Loucy (cell line): ENCODE data around the gene CADM2.

Experiments used
- H2AFZ ChIP-seq: fragments of 200-600 bp; sonication (generic); 2 replicates; pipeline ENCODE4 v1.6.0; 2016; ENCODE audit warnings: antibody characterized with exemption, mild to moderate bottlenecking, low read length, moderate library complexity
- H3F3A ChIP-seq: fragments of 200-600 bp; 2 replicates; pipeline ENCODE4 v1.6.0; 2016; ENCODE audit warnings: antibody characterized with exemption, low read depth, mild to moderate bottlenecking
- H3K27me3 ChIP-seq: fragments of 200-600 bp; sonication (generic); 2 replicates; pipeline ENCODE4 v1.6.1; 2014; ENCODE audit warnings: low read length, mild to moderate bottlenecking; ENCODE audit not compliant: insufficient read depth, poor library complexity, severe bottlenecking
- H3K36me3 ChIP-seq: fragments of 200-600 bp; sonication (generic); 2 replicates; pipeline ENCODE4 v1.6.1; 2016; ENCODE audit warnings: low read length; ENCODE audit not compliant: insufficient read depth
- H3K4me1 ChIP-seq: fragments of 200-600 bp; sonication (generic); 2 replicates; pipeline ENCODE4 v1.5.1; 2014; ENCODE audit warnings: low read length, mild to moderate bottlenecking; ENCODE audit not compliant: insufficient read depth, poor library complexity, severe bottlenecking
- H3K4me2 ChIP-seq: fragments of 200-600 bp; sonication (generic); 2 replicates; pipeline ENCODE4 v1.6.0; 2014; ENCODE audit warnings: antibody characterized with exemption, low read length, low read depth, mild to moderate bottlenecking; ENCODE audit not compliant: poor library complexity, severe bottlenecking
- H3K4me3 ChIP-seq: fragments of 200-600 bp; sonication (generic); 2 replicates; pipeline ENCODE4 v1.5.1; 2014; ENCODE audit warnings: low read length, mild to moderate bottlenecking, mixed read lengths; ENCODE audit not compliant: poor library complexity, severe bottlenecking
- H3K79me2 ChIP-seq: fragments of 200-600 bp; sonication (generic); 2 replicates; pipeline ENCODE4 v1.6.1; 2014; ENCODE audit warnings: low read length; ENCODE audit not compliant: insufficient read depth
- H3K9ac ChIP-seq: fragments of 200-600 bp; sonication (generic); 2 replicates; pipeline ENCODE4 v1.6.0; 2014; ENCODE audit warnings: mild to moderate bottlenecking, low read depth, low read length, moderate library complexity; ENCODE audit not compliant: poor library complexity, severe bottlenecking
- H3K9me2 ChIP-seq: fragments of 200-600 bp; sonication (generic); replicated peaks from 2 replicates; pipeline ENCODE4 v1.6.1; 2016; ENCODE audit warnings: low read depth, low read length, mixed read lengths
- H3K9me3 ChIP-seq: fragments of 200-600 bp; sonication (generic); 2 replicates; pipeline ENCODE4 v1.6.1; 2014; ENCODE audit warnings: mild to moderate bottlenecking, antibody characterized with exemption, low read length, low read depth; ENCODE audit not compliant: insufficient read depth
- H4K20me1 ChIP-seq: fragments of 200-600 bp; sonication (generic); 2 replicates; pipeline ENCODE4 v1.6.0; 2014; ENCODE audit warnings: antibody characterized with exemption, low read length, mild to moderate bottlenecking; ENCODE audit not compliant: insufficient read depth, poor library complexity, severe bottlenecking
- CTCF ChIP-seq: fragments of 200-600 bp; sonication (generic); conservative IDR thresholded peaks from 2 replicates; pipeline ENCODE4 v1.5.1; 2014; ENCODE audit warnings: mild to moderate bottlenecking, antibody characterized with exemption, low read length
- EZH2phosphoT487 ChIP-seq: fragments of 200-600 bp; IDR thresholded peaks from 2 replicates; pipeline ENCODE4 v1.6.1; 2018; ENCODE audit warnings: antibody characterized with exemption, mild to moderate bottlenecking, moderate library complexity, borderline replicate concordance

Gene CADM2

DNA sequence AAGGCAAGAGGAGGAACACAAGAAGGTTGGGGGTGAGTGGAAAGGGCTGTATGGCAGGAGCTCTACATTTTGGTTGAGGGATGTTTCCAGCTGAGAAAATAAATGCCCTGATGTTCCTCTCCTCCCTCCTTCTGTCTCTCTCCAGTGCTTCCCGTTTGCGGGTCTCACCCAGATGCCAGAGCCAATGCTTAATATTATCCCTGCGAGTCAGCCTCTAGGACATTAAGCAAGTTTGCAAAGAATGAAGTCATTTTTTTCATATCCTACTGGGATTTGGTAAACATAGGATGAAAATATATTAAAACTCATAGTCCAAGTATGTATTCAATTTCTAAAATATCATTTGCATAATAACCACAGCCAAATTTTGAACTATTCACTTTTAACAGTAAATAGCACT, 295.9 kb downstream of the CADM2 start:
- Histone ChIP-seq H3K4me1 (no peaks in the 10 kb centered on the region), H3K4me2 (no peak overlapping the region), H3K4me3 (no peak overlapping the region), H3K27me3 (no peaks in the 10 kb centered on the region), H3K79me2 (no peaks in the 10 kb centered on the region), H4K20me1 (no peaks in the 10 kb centered on the region), H3F3A (no peaks in the 10 kb centered on the region), H2AFZ (no peak overlapping the region), H3K36me3 (no peaks in the 10 kb centered on the region), H3K9me3 (no peaks in the 10 kb centered on the region), H3K9me2 (no peaks in the 10 kb centered on the region), H3K9ac (no peak overlapping the region)
- TF ChIP-seq CTCF (no peak), EZH2phosphoT487 (no peak)

DNA sequence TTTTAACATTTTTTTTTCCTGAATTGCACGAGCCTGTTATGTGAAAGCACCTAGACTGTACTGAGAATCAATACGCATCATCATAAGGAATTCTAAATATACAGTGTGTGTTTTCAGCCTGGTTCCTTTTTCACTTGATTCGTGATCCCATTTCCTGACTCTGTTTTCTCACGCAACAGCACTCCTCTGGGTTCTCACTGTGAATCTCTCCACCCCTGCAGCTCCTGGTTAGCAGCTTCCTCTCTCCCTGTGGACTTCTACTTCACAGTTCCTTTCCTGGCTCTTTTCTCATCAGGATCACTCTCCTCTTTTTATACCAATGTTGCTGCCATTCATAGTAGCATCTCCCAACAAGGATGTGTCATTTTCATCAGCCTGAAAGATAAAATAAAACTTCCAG, 297.2 kb downstream of the CADM2 start:
- H3K79me2 ChIP-seq = no peaks in the 10 kb centered on the region
- no peaks in the 10 kb centered on the region for H3F3A ChIP-seq
- no peaks in the 10 kb centered on the region for H3K9me3 ChIP-seq
- no peak overlapping the region for H3K4me3 ChIP-seq
- no peaks in the 10 kb centered on the region for H3K36me3 ChIP-seq
- H3K9ac ChIP-seq = no peak overlapping the region
- H3K4me1 ChIP-seq = no peaks in the 10 kb centered on the region
- no peak for TF ChIP-seq CTCF
- no peak for TF ChIP-seq EZH2phosphoT487
- H3K4me2 ChIP-seq = no peak overlapping the region
- no peaks in the 10 kb centered on the region for H3K27me3 ChIP-seq
- H3K9me2 ChIP-seq = no peaks in the 10 kb centered on the region
- no peak overlapping the region for H2AFZ ChIP-seq
- no peaks in the 10 kb centered on the region for H4K20me1 ChIP-seq

- Histone ChIP-seq H3K9me3 (no peaks in the 10 kb centered on the region), H3K36me3 (no peaks in the 10 kb centered on the region), H3K9me2 (no peaks in the 10 kb centered on the region), H3K79me2 (no peaks in the 10 kb centered on the region), H3K4me2 (no peak overlapping the region), H3K27me3 (no peaks in the 10 kb centered on the region), H3K4me1 (no peaks in the 10 kb centered on the region), H3K4me3 (no peak overlapping the region), H4K20me1 (no peaks in the 10 kb centered on the region), H3F3A (no peaks in the 10 kb centered on the region), H3K9ac (no peak overlapping the region), H2AFZ (no peak overlapping the region)
- TF ChIP-seq CTCF (no peak), EZH2phosphoT487 (no peak)
These were observed 299.5 kb downstream of the CADM2 start for GRCh38 chr3:85258326-85258725.
